Measurements from ENCODE around the gene CYP2B6. TPM values are rescaled to one million over a fixed set of nuclear protein-coding genes. Genes with fewer than 3 reads are reported as not detected.
"Not testable (repeated sequence)": the region's sequence is repeated elsewhere in the genome, so short reads cannot be mapped to it uniquely, and the experiment has no call there.

CYP2B6 gene
- total RNA-seq, 1 donor from 2014 or later, result not detected

- DNase-seq (ENCODE audit: low spot score in 2 of 2) (no peak), FAIRE-seq (no peak)
Observed at GRCh38 chr19:41029524-41030432, 38.7 kb downstream of the CYP2B6 start.

GRCh38 chr19:41030651-41031050 is 39.6 kb downstream of the CYP2B6 start:
- no peak for FAIRE-seq
- no peak for DNase-seq (ENCODE audit: low spot score in 2 of 2)

GRCh38 chr19:41031916-41032315 is 40.8 kb downstream of the CYP2B6 start:
- DNase-seq (ENCODE audit: low spot score in 2 of 2) (no peak), FAIRE-seq (no peak)

- FAIRE-seq, result not testable (repeated sequence)
Observed at GRCh38 chr19:41033324-41033723, 42.2 kb downstream of the CYP2B6 start.

GRCh38 chr19:41039806-41040205 is 48.7 kb downstream of the CYP2B6 start:
- FAIRE-seq (no peak), DNase-seq (ENCODE audit: low spot score in 2 of 2) (no peak)

More at GRCh38 chr19:41033324-41033723, 42.2 kb downstream of the CYP2B6 start:
- DNase-seq (ENCODE audit: low spot score in 2 of 2), result not testable (repeated sequence)

GRCh38 chr19:41045095-41045494 is 54.0 kb downstream of the CYP2B6 start:
- DNase-seq (ENCODE audit: low spot score in 2 of 2); FAIRE-seq: not testable (repeated sequence)

- DNase-seq (ENCODE audit: low spot score in 2 of 2) (no peak), FAIRE-seq (no peak)
Observed at GRCh38 chr19:41050426-41050825, 59.3 kb downstream of the CYP2B6 start.

- DNase-seq (ENCODE audit: low spot score in 2 of 2); FAIRE-seq: not testable (repeated sequence)
Observed at GRCh38 chr19:41052162-41052561, 61.1 kb downstream of the CYP2B6 start.

GRCh38 chr19:41053331-41053730 is 62.2 kb downstream of the CYP2B6 start:
- FAIRE-seq; DNase-seq (ENCODE audit: low spot score in 2 of 2): not testable (repeated sequence)

- FAIRE-seq, result no peak
- DNase-seq (ENCODE audit: low spot score in 2 of 2), result no peak
Observed at GRCh38 chr19:41064974-41065569, 74.0 kb downstream of the CYP2B6 start.

Other genes with a start within 250 kb of the CYP2B6 start
- under 0.01 TPM for gene ACTMAP, start 240.8 kb upstream of the CYP2B6 start, total RNA-seq
- gene SNRPA, start 240.1 kb upstream of the CYP2B6 start, total RNA-seq, result 23.6 TPM
- not detected for gene MIA, start 215.8 kb upstream of the CYP2B6 start, total RNA-seq
- 6.1 TPM for gene RAB4B, start 213.0 kb upstream of the CYP2B6 start, total RNA-seq
- 46.5 TPM for gene EGLN2, start 192.1 kb upstream of the CYP2B6 start, total RNA-seq
- not detected for gene CYP2A6, start 140.8 kb upstream of the CYP2B6 start, total RNA-seq
- not detected for gene CYP2A7, start 109.1 kb upstream of the CYP2B6 start, total RNA-seq
- not detected for gene CYP2A13, start 97.2 kb downstream of the CYP2B6 start, total RNA-seq
- not detected for gene CYP2F1, start 123.2 kb downstream of the CYP2B6 start, total RNA-seq
- gene CYP2S1, start 201.9 kb downstream of the CYP2B6 start, total RNA-seq, result 0.41 TPM
- 4.9 TPM for gene AXL, start 227.9 kb downstream of the CYP2B6 start, total RNA-seq

All from frontal cortex (tissue), 4 donors.